Islet precursor cell (in vitro differentiated cells): ENCODE data around the gene IL9.

ENCODE experiments used
- DNase-seq: peaks from one replicate; pipeline ENCODE4 v3.0.0-alpha.2; 2018

Gene IL9

GRCh38 chr5:135891268-135891667 is 4.4 kb downstream of the IL9 start:
- no peak for DNase-seq

- no peak for DNase-seq
Measured at GRCh38 chr5:135890867-135891266, 4.8 kb downstream of the IL9 start.

GRCh38 chr5:135890296-135890695 is 5.3 kb downstream of the IL9 start:
- DNase-seq = no peak

GRCh38 chr5:135887881-135888614 is 7.6 kb downstream of the IL9 start:
- DNase-seq = peak; percentile 85

GRCh38 chr5:135887447-135887864 is 8.2 kb downstream of the IL9 start:
- DNase-seq = peak; percentile 88

GRCh38 chr5:135886136-135886535 is 9.5 kb downstream of the IL9 start:
- peak; percentile 51 for DNase-seq

GRCh38 chr5:135885031-135885430 is 10.6 kb downstream of the IL9 start:
- DNase-seq = peak; percentile 16

GRCh38 chr5:135883441-135883840 is 12.2 kb downstream of the IL9 start:
- peak; percentile 52 for DNase-seq

- peak; percentile 35 for DNase-seq
Measured at GRCh38 chr5:135883026-135883425, 12.6 kb downstream of the IL9 start.

GRCh38 chr5:135881819-135882218 is 13.8 kb downstream of the IL9 start:
- DNase-seq = no peak

GRCh38 chr5:135881244-135881643 is 14.4 kb downstream of the IL9 start:
- DNase-seq = no peak

GRCh38 chr5:135880801-135881200 is 14.8 kb downstream of the IL9 start:
- DNase-seq = peak; percentile 65

GRCh38 chr5:135880278-135880677 is 15.4 kb downstream of the IL9 start:
- DNase-seq = peak; percentile 81

GRCh38 chr5:135879591-135879990 is 16.1 kb downstream of the IL9 start:
- DNase-seq = peak; percentile 29

GRCh38 chr5:135878156-135878620 is 17.5 kb downstream of the IL9 start:
- DNase-seq = peak; percentile 56

GRCh38 chr5:135877570-135878155 is 18.0 kb downstream of the IL9 start:
- peak; percentile 56 for DNase-seq

- DNase-seq = no peak
Measured at GRCh38 chr5:135876146-135876545, 19.5 kb downstream of the IL9 start.

GRCh38 chr5:135875567-135875966 is 20.1 kb downstream of the IL9 start:
- DNase-seq = no peak

GRCh38 chr5:135874461-135874860 is 21.2 kb downstream of the IL9 start:
- peak; percentile 37 for DNase-seq

GRCh38 chr5:135873831-135874230 is 21.8 kb downstream of the IL9 start:
- peak; percentile 30 for DNase-seq

GRCh38 chr5:135871268-135871915 is 24.2 kb downstream of the IL9 start:
- DNase-seq = peak; percentile 47

- no peak for DNase-seq
Measured at GRCh38 chr5:135869935-135870334, 25.7 kb downstream of the IL9 start.

- no peak for DNase-seq
Measured at GRCh38 chr5:135869276-135869675, 26.4 kb downstream of the IL9 start.

- DNase-seq = no peak
Measured at GRCh38 chr5:135868681-135869080, 27.0 kb downstream of the IL9 start.
